Thyroid gland (tissue), 4 donors: ENCODE data around the gene NHLRC4. TPM values are rescaled to one million over a fixed set of nuclear protein-coding genes. Genes with fewer than 3 reads are reported as not detected.

ENCODE experiments used
- DNase-seq, 2 donors: peaks; one replicate each; pipeline ENCODE4 v3.0.0-alpha.2; 2019
- H3K27ac ChIP-seq, 3 donors: fragments of 200-600 bp; sonication (generic); 1 replicate in 2 of 3; 2 replicates in 1 of 3; pipeline ENCODE4 v1.5.1; 2016 to 2019; ENCODE audit warnings: mild to moderate bottlenecking in 1 of 3, moderate library complexity in 1 of 3
- H3K27me3 ChIP-seq: fragments of 200-600 bp; sonication (generic); one replicate; pipeline ENCODE4 v1.5.1; 2019
- H3K36me3 ChIP-seq, 2 donors: fragments of 200-600 bp; sonication (generic); one replicate each; pipeline ENCODE4 v1.5.1; 2016 to 2019
- H3K4me1 ChIP-seq, 2 donors: fragments of 200-600 bp; sonication (generic); one replicate each; pipeline ENCODE4 v1.5.1; 2017 to 2019
- H3K4me3 ChIP-seq, 3 donors: fragments of 200-600 bp; sonication (generic); replicated peaks in 1 of 3; 1 replicate in 2 of 3; 2 replicates in 1 of 3; pipeline ENCODE4 v1.5.1; 2016; ENCODE audit warnings: mild to moderate bottlenecking in 1 of 3
- H3K9me3 ChIP-seq: fragments of 200-600 bp; sonication (generic); one replicate; pipeline ENCODE4 v1.5.1; 2017
- POLR2A ChIP-seq, 2 donors: fragments of 450-650 bp; IDR thresholded peaks; one replicate each; pipeline ENCODE4 v1.6.1; 2017; ENCODE audit warnings: antibody characterized with exemption in 2 of 2, mild to moderate bottlenecking in 2 of 2, moderate library complexity in 1 of 2
- WGBS, 2 donors: methylation state at CpG; one replicate each; pipeline ENCODE4 v1.1.5; 2017; 5-methylcytosine and 5-hydroxymethylcytosine counted together
- intact Hi-C: fragments of 100-400 bp; cut with DNase I; formaldehyde crosslinking; loops from one replicate; pipeline ENCODE4 v1.15.1; 2023
- total RNA-seq, 4 donors: library from RNA; depleted of rRNA; stranded (reverse); fragments of >200 nt; gene quantifications; one replicate each; pipeline ENCODE4 v1.2.3, GENCODE V29; 2016
- TF ChIP-seq, protein P1 (sequence below), 6 experiments: fragments of 200-600 bp in 3 of 6; fragments of 450-650 bp in 3 of 6; sonication (generic) in 3 of 6; IDR thresholded peaks; one replicate each; pipeline ENCODE4 v1.5.1; 2016 to 2019; ENCODE audit warnings: antibody characterized with exemption in 6 of 6, mild to moderate bottlenecking in 2 of 6, inconsistent platforms in 1 of 6, moderate library complexity in 1 of 6

NHLRC4 gene
- total RNA-seq, 4 donors from 2014 or later = 0.63 to 0.81 (median 0.67) TPM; not detected in 1

DNA sequence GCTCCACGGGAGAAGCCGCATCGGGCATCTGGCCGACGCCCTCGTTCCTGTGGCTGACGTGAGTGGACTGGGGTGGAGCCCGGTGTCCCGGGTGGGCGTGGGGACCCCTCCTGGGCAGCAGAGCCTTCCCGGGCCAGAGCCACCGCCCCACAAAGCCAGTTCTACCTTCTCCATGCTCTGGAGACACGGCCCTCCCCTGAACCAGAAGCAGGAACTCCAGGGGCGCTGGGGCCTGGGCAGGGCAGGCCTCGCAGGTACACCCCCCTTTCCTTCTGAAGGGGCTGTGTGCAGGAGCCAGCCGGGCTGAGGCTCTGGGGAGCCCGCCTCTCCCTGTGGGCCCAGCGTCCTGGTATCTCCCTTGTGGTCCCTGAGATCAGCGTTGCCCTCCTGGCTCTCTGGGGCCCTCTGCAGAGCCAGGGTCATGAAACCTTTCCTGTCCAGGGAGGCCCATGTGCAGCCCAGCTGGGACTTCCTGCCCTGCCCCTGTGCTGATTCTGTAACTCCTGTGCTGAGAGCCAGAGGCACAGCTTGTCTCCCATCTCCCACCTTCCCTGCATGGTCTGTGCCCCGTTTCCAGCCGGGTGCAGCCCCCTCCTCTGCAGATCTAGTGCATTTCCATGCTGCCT, 9.5 kb downstream of the NHLRC4 start:
- no peaks in the 10 kb centered on the region for H3K27me3 ChIP-seq
- TF ChIP-seq, protein P1, sequence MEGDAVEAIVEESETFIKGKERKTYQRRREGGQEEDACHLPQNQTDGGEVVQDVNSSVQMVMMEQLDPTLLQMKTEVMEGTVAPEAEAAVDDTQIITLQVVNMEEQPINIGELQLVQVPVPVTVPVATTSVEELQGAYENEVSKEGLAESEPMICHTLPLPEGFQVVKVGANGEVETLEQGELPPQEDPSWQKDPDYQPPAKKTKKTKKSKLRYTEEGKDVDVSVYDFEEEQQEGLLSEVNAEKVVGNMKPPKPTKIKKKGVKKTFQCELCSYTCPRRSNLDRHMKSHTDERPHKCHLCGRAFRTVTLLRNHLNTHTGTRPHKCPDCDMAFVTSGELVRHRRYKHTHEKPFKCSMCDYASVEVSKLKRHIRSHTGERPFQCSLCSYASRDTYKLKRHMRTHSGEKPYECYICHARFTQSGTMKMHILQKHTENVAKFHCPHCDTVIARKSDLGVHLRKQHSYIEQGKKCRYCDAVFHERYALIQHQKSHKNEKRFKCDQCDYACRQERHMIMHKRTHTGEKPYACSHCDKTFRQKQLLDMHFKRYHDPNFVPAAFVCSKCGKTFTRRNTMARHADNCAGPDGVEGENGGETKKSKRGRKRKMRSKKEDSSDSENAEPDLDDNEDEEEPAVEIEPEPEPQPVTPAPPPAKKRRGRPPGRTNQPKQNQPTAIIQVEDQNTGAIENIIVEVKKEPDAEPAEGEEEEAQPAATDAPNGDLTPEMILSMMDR (IDR thresholded peaks at IDR 0.05) = no peak
- no peak for TF ChIP-seq POLR2A (IDR thresholded peaks at IDR 0.05)
- no peaks in the 10 kb centered on the region for H3K9me3 ChIP-seq
- no peak for DNase-seq
- WGBS, 2 donors = 88 to 91% methylated on average over 2 to 5 of the region's 21 CpGs
- H3K4me3 ChIP-seq = no peak overlapping the region
- H3K4me1 ChIP-seq = no peaks in the 10 kb centered on the region
- H3K36me3 ChIP-seq = peaks cover 15 to 23% of the 10 kb centered on the region in 2 donors
- no peak overlapping the region for H3K27ac ChIP-seq
- intact Hi-C loops = no loop called here

DNA sequence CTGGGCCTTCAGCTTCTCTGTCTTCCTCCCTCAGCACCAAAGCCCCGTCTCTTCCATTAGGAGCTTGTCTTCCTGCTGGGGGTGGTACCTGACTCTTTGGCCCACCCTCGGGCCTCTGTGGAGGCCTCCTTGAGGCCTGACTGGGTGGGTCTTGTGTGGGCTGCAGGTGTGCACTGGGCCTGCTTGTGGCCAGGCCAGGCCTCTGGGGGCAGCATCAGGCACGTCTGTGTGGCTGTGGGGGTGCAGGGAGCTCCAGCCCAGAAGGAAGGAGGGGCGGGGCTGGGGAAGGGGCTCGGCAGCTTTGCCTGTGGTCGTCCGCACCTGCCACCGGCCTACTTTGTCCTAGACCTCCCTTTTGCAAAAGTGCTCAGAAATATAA, 10.0 kb downstream of the NHLRC4 start:
- TF ChIP-seq, protein P1 (IDR thresholded peaks at IDR 0.05) = no peak
- TF ChIP-seq POLR2A (IDR thresholded peaks at IDR 0.05) = no peak
- 84 to 85% methylated on average over 7 to 8 of the region's 8 CpGs for WGBS, 2 donors
- H3K27ac ChIP-seq = no peak overlapping the region
- no peaks in the 10 kb centered on the region for H3K9me3 ChIP-seq
- no peak for DNase-seq
- H3K36me3 ChIP-seq = peaks cover 15 to 23% of the 10 kb centered on the region in 2 donors
- intact Hi-C loops = no loop called here
- H3K4me3 ChIP-seq = no peak overlapping the region
- no peaks in the 10 kb centered on the region for H3K27me3 ChIP-seq
- H3K4me1 ChIP-seq = no peaks in the 10 kb centered on the region

DNA sequence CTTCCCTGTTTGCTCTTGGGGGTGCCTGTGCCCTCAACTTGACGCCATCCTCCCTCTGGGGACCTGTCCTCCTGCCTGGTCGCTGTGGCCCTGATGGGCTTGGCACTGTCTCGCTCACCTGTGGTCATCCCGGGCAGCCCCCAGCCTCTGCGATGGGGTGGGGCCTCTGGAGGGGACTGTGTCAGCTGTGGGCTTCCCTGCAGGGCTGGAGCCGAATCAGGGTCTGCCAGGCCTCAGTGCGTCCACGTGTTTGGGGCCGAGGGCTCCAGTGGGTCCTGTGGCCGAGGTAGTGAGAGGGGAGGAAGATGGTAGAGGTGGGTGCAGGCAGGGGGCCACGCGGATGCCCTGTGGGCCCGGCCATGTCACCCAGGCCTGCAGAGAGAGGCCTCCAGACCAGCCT, 11.0 kb downstream of the NHLRC4 start:
- intact Hi-C loops = no loop called here
- 91% methylated on average over 7 of the region's 13 CpGs; no CpG with 5 or more reads in 1 of the 2 donors for WGBS, 2 donors
- DNase-seq = no peak
- H3K4me3 ChIP-seq = no peak overlapping the region
- H3K9me3 ChIP-seq = no peaks in the 10 kb centered on the region
- no peaks in the 10 kb centered on the region for H3K27me3 ChIP-seq
- no peaks in the 10 kb centered on the region for H3K4me1 ChIP-seq
- peaks cover 15 to 23% of the 10 kb centered on the region in 2 donors for H3K36me3 ChIP-seq
- TF ChIP-seq, protein P1 (IDR thresholded peaks at IDR 0.05) = no peak
- TF ChIP-seq POLR2A (IDR thresholded peaks at IDR 0.05) = no peak
- H3K27ac ChIP-seq = no peak overlapping the region

DNA sequence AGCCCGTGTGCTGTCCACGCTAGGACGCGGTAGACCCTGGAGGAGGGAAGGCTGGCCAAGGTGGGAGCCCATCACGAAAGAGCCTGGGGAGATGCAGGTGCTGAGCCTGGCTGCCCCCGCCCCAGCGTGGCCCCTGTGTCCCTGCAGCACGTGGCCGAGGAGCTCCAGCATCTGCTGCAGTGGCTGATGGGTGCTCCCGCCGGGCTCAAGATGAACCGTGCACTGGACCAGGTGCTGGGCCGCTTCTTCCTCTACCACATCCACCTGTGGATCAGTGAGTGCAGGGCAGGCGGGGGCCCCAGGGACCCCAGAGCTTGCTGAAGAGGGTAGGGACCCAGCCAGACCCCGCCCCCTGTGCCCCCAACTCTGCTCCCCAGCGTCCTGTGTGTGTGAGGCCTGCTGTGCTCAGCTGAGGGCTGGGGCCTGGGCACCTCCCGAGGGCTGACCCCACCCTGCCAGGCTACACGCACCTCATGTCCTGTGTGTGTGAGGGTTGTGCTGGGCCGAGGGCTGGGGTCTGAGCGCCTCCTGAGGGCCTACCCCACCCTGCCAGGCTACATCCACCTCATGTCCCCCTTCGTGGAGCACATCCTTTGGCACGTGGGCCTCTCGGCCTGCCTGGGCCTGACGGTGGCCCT, 11.5 kb downstream of the NHLRC4 start:
- Histone ChIP-seq H3K27ac (no peak overlapping the region), H3K36me3 (peaks cover 15 to 23% of the 10 kb centered on the region in 2 donors), H3K27me3 (no peaks in the 10 kb centered on the region), H3K4me3 (no peak overlapping the region), H3K9me3 (no peaks in the 10 kb centered on the region), H3K4me1 (no peaks in the 10 kb centered on the region)
- no peak for TF ChIP-seq POLR2A (IDR thresholded peaks at IDR 0.05)
- TF ChIP-seq, protein P1 (IDR thresholded peaks at IDR 0.05) = no peak
- 74 to 93% methylated on average over 6 to 8 of the region's 24 CpGs for WGBS, 2 donors
- DNase-seq = no peak
- intact Hi-C loops = no loop called here

DNA sequence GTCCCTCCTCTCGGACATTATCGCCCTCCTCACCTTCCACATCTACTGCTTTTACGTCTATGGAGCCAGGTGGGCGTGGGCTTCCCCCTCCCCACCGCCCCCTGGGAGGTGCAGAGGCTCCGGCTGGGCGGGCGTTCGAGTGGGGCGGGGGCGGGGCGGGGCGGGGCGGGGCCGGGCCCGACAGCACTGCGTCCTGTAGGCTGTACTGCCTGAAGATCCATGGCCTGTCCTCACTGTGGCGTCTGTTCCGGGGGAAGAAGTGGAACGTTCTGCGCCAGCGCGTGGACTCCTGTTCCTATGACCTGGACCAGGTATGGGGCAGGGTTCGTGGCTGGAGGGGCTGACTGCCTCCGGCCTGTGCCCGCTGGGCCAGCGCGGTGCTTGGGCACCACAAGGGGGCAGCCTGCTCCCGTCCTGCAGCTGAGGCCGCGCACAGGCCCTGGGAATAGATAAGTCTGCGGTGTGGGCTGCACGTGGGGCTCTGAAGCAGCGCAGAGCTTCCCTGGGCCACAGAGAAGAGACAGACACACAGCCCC, 12.1 kb downstream of the NHLRC4 start:
- WGBS, 2 donors = 32 to 84% methylated on average over 5 to 12 of the region's 34 CpGs
- H3K4me1 ChIP-seq = no peaks in the 10 kb centered on the region
- H3K36me3 ChIP-seq = peaks cover 15 to 21% of the 10 kb centered on the region in 2 donors
- no peak overlapping the region for H3K27ac ChIP-seq
- DNase-seq = peak; percentile 51 to 65
- intact Hi-C loops = no loop called here
- H3K4me3 ChIP-seq = no peak overlapping the region
- H3K27me3 ChIP-seq = no peaks in the 10 kb centered on the region
- H3K9me3 ChIP-seq = no peaks in the 10 kb centered on the region
- no peak for TF ChIP-seq POLR2A (IDR thresholded peaks at IDR 0.05)
- TF ChIP-seq, protein P1 (IDR thresholded peaks at IDR 0.05) = peak; percentile 20 to 61 (median 36)
